Ishikawa (cell line): ENCODE data around the gene CES3.

ENCODE experiments used
- CEBPB ChIP-seq: IDR thresholded peaks from 2 replicates; pipeline ENCODE4 v1.6.1; 2012
- CREB1 ChIP-seq: IDR thresholded peaks from 2 replicates; pipeline ENCODE4 v1.6.1; 2012; ENCODE audit warnings: low read depth
- EGR1 ChIP-seq: IDR thresholded peaks from 2 replicates; pipeline ENCODE4 v1.6.1; 2012
- EP300 ChIP-seq: IDR thresholded peaks from 2 replicates; pipeline ENCODE4 v1.6.1; 2012; ENCODE audit warnings: borderline replicate concordance
- NFIC ChIP-seq: IDR thresholded peaks from 2 replicates; pipeline ENCODE4 v1.6.1; 2012
- RAD21 ChIP-seq: IDR thresholded peaks from 2 replicates; pipeline ENCODE4 v1.6.1; 2012; ENCODE audit warnings: low read depth
- TAF1 ChIP-seq: IDR thresholded peaks from 2 replicates; pipeline ENCODE4 v1.6.1; 2012; ENCODE audit warnings: low read depth, mild to moderate bottlenecking
- TCF12 ChIP-seq: IDR thresholded peaks from 2 replicates; pipeline ENCODE4 v1.6.1; 2012; ENCODE audit warnings: low read depth
- YY1 ChIP-seq: IDR thresholded peaks from 2 replicates; pipeline ENCODE4 v1.6.1; 2012; ENCODE audit warnings: low read depth
- ZBTB7A ChIP-seq: IDR thresholded peaks from 2 replicates; pipeline ENCODE4 v1.6.1; 2012; ENCODE audit warnings: low read depth
- TF ChIP-seq, protein P1 (sequence below): IDR thresholded peaks from 2 replicates; pipeline ENCODE4 v1.6.1; 2012; ENCODE audit warnings: low read depth, mild to moderate bottlenecking
- TF ChIP-seq, protein P2 (sequence below): IDR thresholded peaks from 2 replicates; pipeline ENCODE4 v1.6.1; 2012
- TF ChIP-seq, protein P3 (sequence below): IDR thresholded peaks from 2 replicates; pipeline ENCODE4 v1.6.1; 2012

DNA sequence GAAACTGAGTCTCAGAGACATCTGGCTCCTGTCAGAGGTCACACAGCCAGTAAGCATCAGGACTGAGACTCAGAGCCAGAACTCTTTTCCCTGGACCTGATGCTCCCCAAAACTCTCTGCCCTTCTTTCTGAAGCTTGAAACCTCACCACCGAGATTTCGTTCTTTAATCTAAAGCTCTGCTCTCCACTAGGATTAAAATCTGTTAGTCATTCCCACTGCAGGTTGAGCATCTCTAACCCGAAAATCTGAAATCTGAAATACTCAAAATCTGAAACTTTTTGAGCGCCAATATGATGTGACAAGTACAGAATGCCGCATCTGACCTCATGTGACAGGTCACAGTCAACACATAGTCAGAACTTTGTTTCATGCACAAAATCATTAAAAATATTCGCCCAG, 44.5 kb upstream of the CES3 start:
- TF ChIP-seq, protein P1, sequence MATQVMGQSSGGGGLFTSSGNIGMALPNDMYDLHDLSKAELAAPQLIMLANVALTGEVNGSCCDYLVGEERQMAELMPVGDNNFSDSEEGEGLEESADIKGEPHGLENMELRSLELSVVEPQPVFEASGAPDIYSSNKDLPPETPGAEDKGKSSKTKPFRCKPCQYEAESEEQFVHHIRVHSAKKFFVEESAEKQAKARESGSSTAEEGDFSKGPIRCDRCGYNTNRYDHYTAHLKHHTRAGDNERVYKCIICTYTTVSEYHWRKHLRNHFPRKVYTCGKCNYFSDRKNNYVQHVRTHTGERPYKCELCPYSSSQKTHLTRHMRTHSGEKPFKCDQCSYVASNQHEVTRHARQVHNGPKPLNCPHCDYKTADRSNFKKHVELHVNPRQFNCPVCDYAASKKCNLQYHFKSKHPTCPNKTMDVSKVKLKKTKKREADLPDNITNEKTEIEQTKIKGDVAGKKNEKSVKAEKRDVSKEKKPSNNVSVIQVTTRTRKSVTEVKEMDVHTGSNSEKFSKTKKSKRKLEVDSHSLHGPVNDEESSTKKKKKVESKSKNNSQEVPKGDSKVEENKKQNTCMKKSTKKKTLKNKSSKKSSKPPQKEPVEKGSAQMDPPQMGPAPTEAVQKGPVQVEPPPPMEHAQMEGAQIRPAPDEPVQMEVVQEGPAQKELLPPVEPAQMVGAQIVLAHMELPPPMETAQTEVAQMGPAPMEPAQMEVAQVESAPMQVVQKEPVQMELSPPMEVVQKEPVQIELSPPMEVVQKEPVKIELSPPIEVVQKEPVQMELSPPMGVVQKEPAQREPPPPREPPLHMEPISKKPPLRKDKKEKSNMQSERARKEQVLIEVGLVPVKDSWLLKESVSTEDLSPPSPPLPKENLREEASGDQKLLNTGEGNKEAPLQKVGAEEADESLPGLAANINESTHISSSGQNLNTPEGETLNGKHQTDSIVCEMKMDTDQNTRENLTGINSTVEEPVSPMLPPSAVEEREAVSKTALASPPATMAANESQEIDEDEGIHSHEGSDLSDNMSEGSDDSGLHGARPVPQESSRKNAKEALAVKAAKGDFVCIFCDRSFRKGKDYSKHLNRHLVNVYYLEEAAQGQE: no peak
- TF ChIP-seq RAD21: no peak
- no peak for TF ChIP-seq YY1
- no peak for TF ChIP-seq EGR1
- TF ChIP-seq, protein P2, sequence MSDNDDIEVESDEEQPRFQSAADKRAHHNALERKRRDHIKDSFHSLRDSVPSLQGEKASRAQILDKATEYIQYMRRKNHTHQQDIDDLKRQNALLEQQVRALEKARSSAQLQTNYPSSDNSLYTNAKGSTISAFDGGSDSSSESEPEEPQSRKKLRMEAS: no peak
- TF ChIP-seq CEBPB: no peak
- no peak for TF ChIP-seq TCF12
- TF ChIP-seq EP300: no peak
- no peak for TF ChIP-seq TAF1
- TF ChIP-seq CREB1: no peak
- TF ChIP-seq NFIC: no peak
- no peak for TF ChIP-seq ZBTB7A
- TF ChIP-seq, protein P3, sequence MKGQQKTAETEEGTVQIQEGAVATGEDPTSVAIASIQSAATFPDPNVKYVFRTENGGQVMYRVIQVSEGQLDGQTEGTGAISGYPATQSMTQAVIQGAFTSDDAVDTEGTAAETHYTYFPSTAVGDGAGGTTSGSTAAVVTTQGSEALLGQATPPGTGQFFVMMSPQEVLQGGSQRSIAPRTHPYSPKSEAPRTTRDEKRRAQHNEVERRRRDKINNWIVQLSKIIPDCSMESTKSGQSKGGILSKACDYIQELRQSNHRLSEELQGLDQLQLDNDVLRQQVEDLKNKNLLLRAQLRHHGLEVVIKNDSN: no peak
